ENCODE results near the gene NTRK2. TPM values are rescaled to one million over a fixed set of nuclear protein-coding genes. Genes with fewer than 3 reads are reported as not detected.

NTRK2 gene
- total RNA-seq, 2 experiments from 2014 or later = 1.8 TPM

- Mint-ChIP-seq H3K4me1 (no peaks in the 10 kb centered on the region), H3K36me3 (ENCODE audit: low read depth) (no peaks in the 10 kb centered on the region), H3K27ac (no peak overlapping the region), H3K4me3 (no peak overlapping the region), H3K9me3 (ENCODE audit: low read depth) (no peaks in the 10 kb centered on the region), H3K27me3 (peaks cover 5% of the 10 kb centered on the region)
- intact Hi-C loops (cut with DNase I, micrococcal nuclease) = no loop called here
- DNase-seq = no peak
- ChIA-PET CTCF (interaction anchor here (0.6 to 0.9 kb wide), 2 partner anchors 10 to 20 kb away, joined by 3 read pairs; no protein-coding TSS in a partner anchor), POLR2A (no interaction called here)
- no peak for ATAC-seq
These were observed 19.4 kb downstream of the NTRK2 start for GRCh38 chr9:84688956-84689355.

GRCh38 chr9:84691634-84692033, 22.1 kb downstream of the NTRK2 start:
- ATAC-seq (no peak), DNase-seq (no peak)
- peaks cover 3% of the 10 kb centered on the region for H3K27me3 Mint-ChIP-seq
- no peaks in the 10 kb centered on the region for H3K9me3 Mint-ChIP-seq (ENCODE audit: low read depth)
- H3K4me1 Mint-ChIP-seq = no peaks in the 10 kb centered on the region
- ChIA-PET POLR2A (no interaction called here), CTCF (no interaction called here)
- H3K27ac Mint-ChIP-seq = no peak overlapping the region
- intact Hi-C loops (cut with DNase I, micrococcal nuclease) = loop anchor here in 1 of 2 experiments (10.0 kb wide), 1 partner anchor 923 kb away; no protein-coding TSS in a partner anchor
- H3K4me3 Mint-ChIP-seq = no peak overlapping the region
- no peaks in the 10 kb centered on the region for H3K36me3 Mint-ChIP-seq (ENCODE audit: low read depth)

DNA sequence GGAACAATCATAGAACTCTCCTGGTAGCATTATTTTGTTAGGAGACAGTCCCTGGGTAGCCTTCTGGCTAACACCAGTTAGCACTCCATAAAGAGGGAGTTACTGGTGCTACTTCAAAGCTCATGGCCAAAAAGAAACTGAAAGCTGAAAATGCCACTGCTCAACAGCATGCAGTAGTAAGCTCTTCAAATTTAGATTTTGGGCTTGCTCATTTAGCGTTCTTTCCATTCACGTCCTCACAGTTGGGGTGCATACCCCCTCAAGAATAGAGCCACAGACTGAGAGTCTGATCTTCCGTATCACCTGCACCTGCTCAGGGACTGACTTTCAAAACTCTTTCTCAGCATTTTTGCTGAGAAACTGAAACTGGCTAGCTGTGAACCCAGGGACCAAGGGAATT, 24.7 kb downstream of the NTRK2 start:
- no peaks in the 10 kb centered on the region for H3K4me1 Mint-ChIP-seq
- no peak for ATAC-seq
- ChIA-PET POLR2A (no interaction called here), CTCF (interaction anchor here (0.7 kb wide), 1 partner anchor 17 kb away, joined by 3 read pairs; no protein-coding TSS in a partner anchor)
- no peaks in the 10 kb centered on the region for H3K36me3 Mint-ChIP-seq (ENCODE audit: low read depth)
- DNase-seq = no peak
- no peaks in the 10 kb centered on the region for H3K9me3 Mint-ChIP-seq (ENCODE audit: low read depth)
- intact Hi-C loops (cut with DNase I, micrococcal nuclease) = loop anchor here in 1 of 2 experiments (10.0 kb wide), 1 partner anchor 921 kb away; no protein-coding TSS in a partner anchor
- peaks cover 2% of the 10 kb centered on the region for H3K27me3 Mint-ChIP-seq
- no peak overlapping the region for H3K4me3 Mint-ChIP-seq
- H3K27ac Mint-ChIP-seq = no peak overlapping the region

- intact Hi-C loops (cut with DNase I, micrococcal nuclease) = loop anchor here (1.0 to 10.0 kb wide), 7 partner anchors 84 to 918 kb away; no protein-coding TSS in a partner anchor
- Mint-ChIP-seq H3K27me3 (peaks cover 7% of the 10 kb centered on the region), H3K4me3 (no peak overlapping the region), H3K4me1 (peaks cover 2% of the 10 kb centered on the region), H3K9me3 (ENCODE audit: low read depth) (no peaks in the 10 kb centered on the region), H3K27ac (no peak overlapping the region), H3K36me3 (ENCODE audit: low read depth) (no peaks in the 10 kb centered on the region)
- POLR2A ChIA-PET = no interaction called here
- no peak for ATAC-seq
- CTCF ChIA-PET = interaction anchor here (1.1 to 2.4 kb wide), 5 partner anchors 23 to 643 kb away, joined by 3 to 12 read pairs (median 5); no protein-coding TSS in a partner anchor
- DNase-seq = no peak
These were observed 27.5 kb downstream of the NTRK2 start for GRCh38 chr9:84697042-84697441.

- intact Hi-C loops (cut with DNase I, micrococcal nuclease) = loop anchor here (1.0 to 10.0 kb wide), 7 partner anchors 84 to 917 kb away; no protein-coding TSS in a partner anchor
These were observed 28.1 kb downstream of the NTRK2 start for GRCh38 chr9:84697509-84698114.

DNA sequence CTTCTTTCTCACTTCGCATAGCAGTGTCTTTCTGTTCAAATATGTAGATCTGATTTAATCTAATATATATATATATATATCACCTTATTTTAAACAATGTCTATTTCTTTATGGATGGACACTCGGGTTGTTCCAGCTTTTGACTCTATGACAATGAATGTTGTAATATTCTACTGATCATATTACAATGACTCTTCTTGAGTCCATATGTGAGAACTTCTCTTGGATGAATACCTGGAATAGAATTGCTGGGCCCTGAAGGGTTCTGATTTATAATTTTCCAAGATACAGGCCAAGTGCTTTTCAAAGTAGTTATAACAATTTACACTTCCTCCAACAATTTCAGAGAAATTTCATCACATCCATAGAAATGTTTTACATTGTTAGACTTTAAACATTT, 28.8 kb downstream of the NTRK2 start:
- Mint-ChIP-seq H3K27ac (no peak overlapping the region), H3K9me3 (ENCODE audit: low read depth) (no peaks in the 10 kb centered on the region), H3K4me1 (peaks cover 2% of the 10 kb centered on the region), H3K36me3 (ENCODE audit: low read depth) (no peaks in the 10 kb centered on the region), H3K27me3 (peaks cover 7% of the 10 kb centered on the region), H3K4me3 (no peak overlapping the region)
- no peak for DNase-seq
- POLR2A ChIA-PET = no interaction called here
- no peak for ATAC-seq
- CTCF ChIA-PET = interaction anchor here (0.8 to 2.4 kb wide), 7 partner anchors 10 to 83 kb away, joined by 3 to 12 read pairs (median 5); no protein-coding TSS in a partner anchor
- intact Hi-C loops (cut with DNase I, micrococcal nuclease) = loop anchor here (5.0 to 10.0 kb wide), 4 partner anchors 84 to 916 kb away; no protein-coding TSS in a partner anchor

More at GRCh38 chr9:84697509-84698114, 28.1 kb downstream of the NTRK2 start:
- peaks cover 7% of the 10 kb centered on the region for H3K27me3 Mint-ChIP-seq
- H3K36me3 Mint-ChIP-seq (ENCODE audit: low read depth) = no peaks in the 10 kb centered on the region
- H3K27ac Mint-ChIP-seq = no peak overlapping the region
- CTCF ChIA-PET = interaction anchor here (0.7 to 2.4 kb wide), 7 partner anchors 24 to 642 kb away, joined by 3 to 12 read pairs (median 5); no protein-coding TSS in a partner anchor
- ATAC-seq = no peak
- no peak overlapping the region for H3K4me3 Mint-ChIP-seq
- POLR2A ChIA-PET = no interaction called here
- no peaks in the 10 kb centered on the region for H3K9me3 Mint-ChIP-seq (ENCODE audit: low read depth)
- peaks cover 2% of the 10 kb centered on the region for H3K4me1 Mint-ChIP-seq
- DNase-seq = peak; percentile 77

DNA sequence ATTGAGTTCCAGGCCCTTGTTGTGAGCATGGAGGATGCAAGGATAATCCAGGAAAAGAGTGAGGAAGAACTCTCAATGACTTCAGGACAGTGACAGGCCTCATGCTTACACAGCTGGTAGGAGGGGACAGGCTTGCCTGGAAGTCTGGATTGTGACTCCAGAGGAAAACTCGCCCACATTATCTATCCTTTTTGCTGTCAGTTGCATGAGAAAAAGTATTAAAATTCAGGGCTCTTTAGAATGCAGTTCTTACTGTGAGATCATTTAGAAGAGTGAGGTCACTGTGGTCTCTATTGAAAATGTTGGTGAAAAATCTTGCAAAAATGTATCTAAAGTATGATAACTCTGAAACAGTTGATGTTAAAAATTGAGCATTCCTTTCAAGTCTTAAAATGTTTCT, 30.5 kb downstream of the NTRK2 start:
- ChIA-PET POLR2A (no interaction called here), CTCF (interaction anchor here (0.6 kb wide), 1 partner anchor 180 kb away, joined by 3 read pairs; no protein-coding TSS in a partner anchor)
- H3K27ac Mint-ChIP-seq = no peak overlapping the region
- peaks cover 7% of the 10 kb centered on the region for H3K27me3 Mint-ChIP-seq
- no peak for ATAC-seq
- H3K4me1 Mint-ChIP-seq = peaks cover 2% of the 10 kb centered on the region
- no peaks in the 10 kb centered on the region for H3K36me3 Mint-ChIP-seq (ENCODE audit: low read depth)
- no peaks in the 10 kb centered on the region for H3K9me3 Mint-ChIP-seq (ENCODE audit: low read depth)
- no peak for DNase-seq
- no peak overlapping the region for H3K4me3 Mint-ChIP-seq
- intact Hi-C loops (cut with DNase I, micrococcal nuclease) = loop anchor here (5.0 to 10.0 kb wide), 4 partner anchors 82 to 915 kb away; no protein-coding TSS in a partner anchor

- no peaks in the 10 kb centered on the region for H3K36me3 Mint-ChIP-seq (ENCODE audit: low read depth)
These were observed 32.3 kb downstream of the NTRK2 start for GRCh38 chr9:84701801-84702200.

DNA sequence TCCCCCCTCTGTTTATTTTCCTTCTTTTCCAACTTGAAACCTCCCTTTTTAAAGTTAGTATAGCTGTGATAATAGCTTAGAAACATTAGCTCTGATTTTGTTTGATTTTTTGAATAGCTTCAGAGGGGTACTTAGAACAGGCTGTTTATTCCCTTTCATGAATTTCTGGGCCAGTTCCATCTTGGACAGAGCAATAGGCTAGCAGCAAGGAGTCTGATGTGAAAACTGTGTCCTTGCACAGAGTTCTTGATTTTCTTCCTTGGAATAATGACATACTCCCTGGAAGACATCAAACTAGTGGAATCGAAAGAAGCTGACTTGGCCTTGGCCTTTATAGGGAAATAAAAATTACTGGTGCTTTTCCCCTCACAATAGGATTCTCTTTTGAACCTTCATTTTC, 32.9 kb downstream of the NTRK2 start:
- no peaks in the 10 kb centered on the region for H3K9me3 Mint-ChIP-seq (ENCODE audit: low read depth)
- H3K27me3 Mint-ChIP-seq = peaks cover 5% of the 10 kb centered on the region
- intact Hi-C loops (cut with DNase I, micrococcal nuclease) = no loop called here
- H3K4me3 Mint-ChIP-seq = no peak overlapping the region
- no peak overlapping the region for H3K27ac Mint-ChIP-seq
- ChIA-PET POLR2A (no interaction called here), CTCF (interaction anchor here (0.8 to 0.9 kb wide), 2 partner anchors 16 to 47 kb away, joined by 3 to 6 read pairs; no protein-coding TSS in a partner anchor)
- ATAC-seq (no peak), DNase-seq (no peak)
- peaks cover 2% of the 10 kb centered on the region for H3K4me1 Mint-ChIP-seq
- H3K36me3 Mint-ChIP-seq (ENCODE audit: low read depth) = no peaks in the 10 kb centered on the region

More at GRCh38 chr9:84701801-84702200, 32.3 kb downstream of the NTRK2 start:
- intact Hi-C loops (cut with DNase I, micrococcal nuclease) = no loop called here
- H3K4me1 Mint-ChIP-seq = peaks cover 2% of the 10 kb centered on the region
- H3K27me3 Mint-ChIP-seq = peaks cover 6% of the 10 kb centered on the region
- no peak for DNase-seq
- no peak overlapping the region for H3K4me3 Mint-ChIP-seq
- H3K9me3 Mint-ChIP-seq (ENCODE audit: low read depth) = no peaks in the 10 kb centered on the region
- CTCF ChIA-PET = interaction anchor here (0.6 kb wide), 1 partner anchor 723 kb away, joined by 3 read pairs; no protein-coding TSS in a partner anchor
- H3K27ac Mint-ChIP-seq = no peak overlapping the region
- POLR2A ChIA-PET = no interaction called here
- ATAC-seq = no peak

GRCh38 chr9:84703793-84704192, 34.3 kb downstream of the NTRK2 start:
- POLR2A ChIA-PET = no interaction called here
- Mint-ChIP-seq H3K27me3 (peaks cover 5% of the 10 kb centered on the region), H3K36me3 (ENCODE audit: low read depth) (no peaks in the 10 kb centered on the region), H3K27ac (no peak overlapping the region), H3K4me1 (peaks cover 2% of the 10 kb centered on the region), H3K9me3 (ENCODE audit: low read depth) (no peaks in the 10 kb centered on the region), H3K4me3 (no peak overlapping the region)
- ATAC-seq (no peak), DNase-seq (no peak)
- CTCF ChIA-PET = no interaction called here
- intact Hi-C loops (cut with DNase I, micrococcal nuclease) = no loop called here

- Mint-ChIP-seq H3K4me1 (peaks cover 9% of the 10 kb centered on the region), H3K4me3 (no peak overlapping the region), H3K9me3 (ENCODE audit: low read depth) (no peaks in the 10 kb centered on the region), H3K36me3 (ENCODE audit: low read depth) (no peaks in the 10 kb centered on the region), H3K27ac (no peak overlapping the region), H3K27me3 (peaks cover 3% of the 10 kb centered on the region)
- ChIA-PET POLR2A (no interaction called here), CTCF (no interaction called here)
- ATAC-seq (no peak), DNase-seq (no peak)
- intact Hi-C loops (cut with DNase I, micrococcal nuclease) = no loop called here
These were observed 35.6 kb downstream of the NTRK2 start for GRCh38 chr9:84705128-84705527.

DNA sequence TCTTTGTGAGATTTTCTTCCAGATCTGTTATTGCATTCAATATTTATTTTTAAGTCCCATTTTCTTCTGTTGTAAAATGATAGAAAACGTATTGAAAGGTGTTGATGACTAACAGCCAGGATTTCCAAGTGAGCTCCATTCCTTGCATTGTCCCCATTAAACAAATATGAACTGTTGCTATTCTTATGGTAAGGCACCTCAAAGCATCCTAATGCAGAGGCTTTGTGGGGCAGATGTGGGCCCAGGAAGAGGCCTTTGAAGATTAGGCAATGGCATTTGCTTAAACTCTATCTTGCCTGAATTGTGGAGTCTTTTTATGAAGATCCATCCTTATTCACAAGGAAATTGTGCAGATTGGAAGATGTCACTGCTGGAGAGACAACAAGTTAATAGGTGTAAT, 38.9 kb downstream of the NTRK2 start:
- ChIA-PET CTCF (interaction anchor here (0.6 kb wide), 1 partner anchor 19 kb away, joined by 3 read pairs; no protein-coding TSS in a partner anchor), POLR2A (no interaction called here)

More for the DNA sequence above, 38.9 kb downstream of the NTRK2 start:
- peaks cover 9% of the 10 kb centered on the region for H3K4me1 Mint-ChIP-seq
- H3K27ac Mint-ChIP-seq = no peak overlapping the region
- no peak for ATAC-seq
- no peak for DNase-seq
- intact Hi-C loops (cut with DNase I, micrococcal nuclease) = no loop called here
- no peaks in the 10 kb centered on the region for H3K36me3 Mint-ChIP-seq (ENCODE audit: low read depth)
- peaks cover 7% of the 10 kb centered on the region for H3K27me3 Mint-ChIP-seq
- H3K4me3 Mint-ChIP-seq = no peak overlapping the region
- H3K9me3 Mint-ChIP-seq (ENCODE audit: low read depth) = no peaks in the 10 kb centered on the region
